ENCODE data around the gene EVL.

The EVL gene

GRCh38 chr14:100110816-100111215 lies 45.6 kb downstream of the EVL start:
- no peak for DNase-seq (ENCODE audit: low spot score)

GRCh38 chr14:100111931-100112704 lies 46.9 kb downstream of the EVL start:
- DNase-seq (ENCODE audit: low spot score) = no peak

- DNase-seq (ENCODE audit: low spot score) = no peak
Observed at GRCh38 chr14:100114109-100114765, 49.0 kb downstream of the EVL start.

GRCh38 chr14:100115236-100115635 lies 50.0 kb downstream of the EVL start:
- no peak for DNase-seq (ENCODE audit: low spot score)

- DNase-seq (ENCODE audit: low spot score) = no peak
Observed at GRCh38 chr14:100115726-100116125, 50.5 kb downstream of the EVL start.

- no peak for DNase-seq (ENCODE audit: low spot score)
Observed at GRCh38 chr14:100116134-100116533, 50.9 kb downstream of the EVL start.

- no peak for DNase-seq (ENCODE audit: low spot score)
Observed at GRCh38 chr14:100117026-100117425, 51.8 kb downstream of the EVL start.

GRCh38 chr14:100117633-100118395 lies 52.6 kb downstream of the EVL start:
- no peak for DNase-seq (ENCODE audit: low spot score)

- DNase-seq (ENCODE audit: low spot score) = no peak
Observed at GRCh38 chr14:100118396-100119011, 53.3 kb downstream of the EVL start.

- DNase-seq (ENCODE audit: low spot score) = no peak
Observed at GRCh38 chr14:100119251-100119650, 54.0 kb downstream of the EVL start.

GRCh38 chr14:100120522-100121269 lies 55.5 kb downstream of the EVL start:
- no peak for DNase-seq (ENCODE audit: low spot score)

- no peak for DNase-seq (ENCODE audit: low spot score)
Observed at GRCh38 chr14:100121643-100122480, 56.6 kb downstream of the EVL start.

- no peak for DNase-seq (ENCODE audit: low spot score)
Observed at GRCh38 chr14:100122481-100123223, 57.4 kb downstream of the EVL start.

GRCh38 chr14:100123618-100124017 lies 58.4 kb downstream of the EVL start:
- DNase-seq (ENCODE audit: low spot score) = no peak

- DNase-seq (ENCODE audit: low spot score) = no peak
Observed at GRCh38 chr14:100124551-100125088, 59.4 kb downstream of the EVL start.

GRCh38 chr14:100126401-100126800 lies 61.2 kb downstream of the EVL start:
- DNase-seq (ENCODE audit: low spot score) = no peak

GRCh38 chr14:100127853-100128455 lies 62.7 kb downstream of the EVL start:
- no peak for DNase-seq (ENCODE audit: low spot score)

- DNase-seq (ENCODE audit: low spot score) = no peak
Observed at GRCh38 chr14:100128688-100129087, 63.5 kb downstream of the EVL start.

- no peak for DNase-seq (ENCODE audit: low spot score)
Observed at GRCh38 chr14:100129161-100129589, 64.0 kb downstream of the EVL start.
